ENCODE measurements around the gene NCAM2.

The NCAM2 gene

DNA sequence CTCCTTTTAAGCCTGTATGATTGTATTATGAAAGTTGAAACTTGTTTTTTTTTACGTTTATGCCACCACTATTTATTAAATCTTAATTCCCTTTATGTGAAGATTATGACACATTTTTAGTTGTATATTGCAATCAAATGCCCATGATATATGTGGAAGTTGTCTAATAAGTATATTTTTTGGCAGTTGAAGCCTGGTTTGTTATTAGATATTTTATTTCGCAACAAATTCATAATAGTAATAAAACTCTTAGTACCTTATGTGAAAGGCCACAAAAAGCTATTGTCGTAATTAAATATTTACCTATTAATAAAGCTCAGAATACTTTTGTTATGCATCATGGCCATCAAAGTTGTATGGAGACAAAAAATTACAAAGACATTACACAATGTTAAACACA, 386.8 kb downstream of the NCAM2 start (continued):
- no peak for TF ChIP-seq ZNF660 (tag by site-specific recombination; IDR thresholded peaks at IDR 0.05)
- TF ChIP-seq, protein P1, sequence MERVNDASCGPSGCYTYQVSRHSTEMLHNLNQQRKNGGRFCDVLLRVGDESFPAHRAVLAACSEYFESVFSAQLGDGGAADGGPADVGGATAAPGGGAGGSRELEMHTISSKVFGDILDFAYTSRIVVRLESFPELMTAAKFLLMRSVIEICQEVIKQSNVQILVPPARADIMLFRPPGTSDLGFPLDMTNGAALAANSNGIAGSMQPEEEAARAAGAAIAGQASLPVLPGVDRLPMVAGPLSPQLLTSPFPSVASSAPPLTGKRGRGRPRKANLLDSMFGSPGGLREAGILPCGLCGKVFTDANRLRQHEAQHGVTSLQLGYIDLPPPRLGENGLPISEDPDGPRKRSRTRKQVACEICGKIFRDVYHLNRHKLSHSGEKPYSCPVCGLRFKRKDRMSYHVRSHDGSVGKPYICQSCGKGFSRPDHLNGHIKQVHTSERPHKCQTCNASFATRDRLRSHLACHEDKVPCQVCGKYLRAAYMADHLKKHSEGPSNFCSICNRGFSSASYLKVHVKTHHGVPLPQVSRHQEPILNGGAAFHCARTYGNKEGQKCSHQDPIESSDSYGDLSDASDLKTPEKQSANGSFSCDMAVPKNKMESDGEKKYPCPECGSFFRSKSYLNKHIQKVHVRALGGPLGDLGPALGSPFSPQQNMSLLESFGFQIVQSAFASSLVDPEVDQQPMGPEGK (tag by site-specific recombination; IDR thresholded peaks at IDR 0.05): no peak
- TF ChIP-seq ZNF146 (tag by site-specific recombination; IDR thresholded peaks at IDR 0.05): no peak
- no peak for TF ChIP-seq ZNF473 (tag by site-specific recombination; IDR thresholded peaks at IDR 0.05)
- TF ChIP-seq ZNF311 (tag by site-specific recombination; IDR thresholded peaks at IDR 0.05; ENCODE audit: borderline replicate concordance): no peak

DNA sequence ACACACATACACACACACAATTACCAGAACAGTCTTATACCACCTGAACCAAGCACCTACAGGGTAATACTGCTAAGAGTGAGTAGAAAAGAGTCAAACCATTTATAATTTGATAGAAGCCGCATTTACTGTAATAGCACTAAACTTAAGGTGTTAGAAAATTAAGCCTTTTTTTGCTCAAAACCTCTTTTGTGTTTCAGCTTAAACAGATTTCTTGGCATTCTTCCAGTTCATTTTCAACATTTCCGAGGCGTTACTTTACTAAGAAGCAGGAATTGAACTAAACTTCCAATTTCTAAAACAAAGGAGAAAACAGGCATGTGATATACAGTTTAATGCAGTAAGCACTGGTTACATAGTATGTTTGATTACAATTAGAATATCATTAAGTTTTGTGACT, 387.2 kb downstream of the NCAM2 start:
- H3K4me1 ChIP-seq (ENCODE audit: control insufficient read depth, insufficient read depth, low read length): no peaks in the 10 kb centered on the region
- H3K4me3 ChIP-seq (ENCODE audit: low read depth, low read length): no peak overlapping the region
- ChIA-PET POLR2A (no interaction called here), CTCF (no interaction called here)
- no peak overlapping the region for H3K27ac ChIP-seq (ENCODE audit: extremely low read depth, low read depth, low read length)
- H3K36me3 ChIP-seq (ENCODE audit: control insufficient read depth in 2 of 2, insufficient read depth in 1 of 2, low read length in 2 of 2): no peaks in the 10 kb centered on the region
- H3K9me3 ChIP-seq (ENCODE audit: control insufficient read depth, insufficient read depth, low read depth, low read length): no peaks in the 10 kb centered on the region
- no peak for TF ChIP-seq ZNF416 (tag by site-specific recombination; IDR thresholded peaks at IDR 0.05)
- no peak for TF ChIP-seq ZNF19 (tag by site-specific recombination; IDR thresholded peaks at IDR 0.05; ENCODE audit: low read depth)

DNA sequence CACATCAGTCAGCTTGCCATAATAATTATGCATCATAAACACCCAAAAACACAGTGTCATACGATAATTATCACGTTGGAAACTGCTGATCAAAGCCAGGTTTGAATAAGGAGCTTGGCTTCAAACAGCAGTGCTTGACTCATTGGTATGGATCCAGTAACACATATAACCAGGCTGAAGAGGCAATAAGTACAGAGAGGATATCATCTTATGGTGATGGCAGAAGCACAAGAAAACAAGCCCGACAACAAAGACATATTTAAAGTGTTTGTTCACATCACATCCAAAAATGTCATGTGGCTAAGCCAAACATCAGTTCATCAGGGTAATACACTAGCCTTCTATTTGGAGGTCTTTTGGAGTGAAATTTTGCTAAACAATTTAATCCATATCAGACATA, 389.7 kb downstream of the NCAM2 start:
- ChIA-PET POLR2A (no interaction called here), CTCF (interaction anchor here (0.6 kb wide), 1 partner anchor 334 kb away, joined by 3 read pairs; no protein-coding TSS in a partner anchor)
- Histone ChIP-seq H3K9me3 (ENCODE audit: control insufficient read depth, insufficient read depth, low read depth, low read length) (no peaks in the 10 kb centered on the region), H3K27ac (ENCODE audit: extremely low read depth, low read depth, low read length) (no peak overlapping the region), H3K36me3 (ENCODE audit: control insufficient read depth in 2 of 2, insufficient read depth in 1 of 2, low read length in 2 of 2) (no peaks in the 10 kb centered on the region), H3K4me1 (ENCODE audit: control insufficient read depth, insufficient read depth, low read length) (no peaks in the 10 kb centered on the region), H3K4me3 (ENCODE audit: low read depth, low read length) (no peak overlapping the region)
- TF ChIP-seq, protein P2, sequence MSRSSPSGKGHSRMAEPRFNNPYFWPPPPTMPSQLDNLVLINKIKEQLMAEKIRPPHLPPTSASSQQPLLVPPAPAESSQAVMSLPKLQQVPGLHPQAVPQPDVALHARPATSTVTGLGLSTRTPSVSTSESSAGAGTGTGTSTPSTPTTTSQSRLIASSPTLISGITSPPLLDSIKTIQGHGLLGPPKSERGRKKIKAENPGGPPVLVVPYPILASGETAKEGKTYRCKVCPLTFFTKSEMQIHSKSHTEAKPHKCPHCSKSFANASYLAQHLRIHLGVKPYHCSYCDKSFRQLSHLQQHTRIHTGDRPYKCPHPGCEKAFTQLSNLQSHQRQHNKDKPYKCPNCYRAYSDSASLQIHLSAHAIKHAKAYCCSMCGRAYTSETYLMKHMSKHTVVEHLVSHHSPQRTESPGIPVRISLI (tag by site-specific recombination; IDR thresholded peaks at IDR 0.05): no peak

DNA sequence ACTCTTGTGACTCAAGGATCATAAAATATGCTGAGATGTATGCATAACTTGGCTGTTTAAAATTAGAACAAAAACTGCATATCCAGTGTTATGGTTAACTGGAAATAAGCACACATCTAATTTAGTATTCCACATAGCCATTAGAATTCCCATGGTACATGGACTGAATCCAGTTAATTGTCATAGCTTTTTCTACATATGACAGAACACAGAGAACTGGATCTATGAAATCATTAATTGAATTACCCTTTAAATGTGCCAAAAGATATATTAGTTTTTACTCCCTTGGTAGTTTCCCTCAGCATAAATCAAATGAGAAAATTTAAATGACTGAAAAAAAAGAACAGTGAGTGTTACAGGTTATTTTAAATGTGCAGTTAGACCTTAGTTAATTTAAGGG, 395.9 kb downstream of the NCAM2 start:
- Histone ChIP-seq H3K27ac (ENCODE audit: extremely low read depth, low read depth, low read length) (no peak overlapping the region), H3K4me1 (ENCODE audit: control insufficient read depth, insufficient read depth, low read length) (no peaks in the 10 kb centered on the region), H3K36me3 (ENCODE audit: control insufficient read depth in 2 of 2, insufficient read depth in 1 of 2, low read length in 2 of 2) (no peaks in the 10 kb centered on the region), H3K4me3 (ENCODE audit: low read depth, low read length) (no peak overlapping the region), H3K9me3 (ENCODE audit: control insufficient read depth, insufficient read depth, low read depth, low read length) (no peaks in the 10 kb centered on the region)
- no peak for TF ChIP-seq ZNF391 (tag by site-specific recombination; IDR thresholded peaks at IDR 0.05; ENCODE audit: borderline replicate concordance, low read depth)
- TF ChIP-seq, protein P3, sequence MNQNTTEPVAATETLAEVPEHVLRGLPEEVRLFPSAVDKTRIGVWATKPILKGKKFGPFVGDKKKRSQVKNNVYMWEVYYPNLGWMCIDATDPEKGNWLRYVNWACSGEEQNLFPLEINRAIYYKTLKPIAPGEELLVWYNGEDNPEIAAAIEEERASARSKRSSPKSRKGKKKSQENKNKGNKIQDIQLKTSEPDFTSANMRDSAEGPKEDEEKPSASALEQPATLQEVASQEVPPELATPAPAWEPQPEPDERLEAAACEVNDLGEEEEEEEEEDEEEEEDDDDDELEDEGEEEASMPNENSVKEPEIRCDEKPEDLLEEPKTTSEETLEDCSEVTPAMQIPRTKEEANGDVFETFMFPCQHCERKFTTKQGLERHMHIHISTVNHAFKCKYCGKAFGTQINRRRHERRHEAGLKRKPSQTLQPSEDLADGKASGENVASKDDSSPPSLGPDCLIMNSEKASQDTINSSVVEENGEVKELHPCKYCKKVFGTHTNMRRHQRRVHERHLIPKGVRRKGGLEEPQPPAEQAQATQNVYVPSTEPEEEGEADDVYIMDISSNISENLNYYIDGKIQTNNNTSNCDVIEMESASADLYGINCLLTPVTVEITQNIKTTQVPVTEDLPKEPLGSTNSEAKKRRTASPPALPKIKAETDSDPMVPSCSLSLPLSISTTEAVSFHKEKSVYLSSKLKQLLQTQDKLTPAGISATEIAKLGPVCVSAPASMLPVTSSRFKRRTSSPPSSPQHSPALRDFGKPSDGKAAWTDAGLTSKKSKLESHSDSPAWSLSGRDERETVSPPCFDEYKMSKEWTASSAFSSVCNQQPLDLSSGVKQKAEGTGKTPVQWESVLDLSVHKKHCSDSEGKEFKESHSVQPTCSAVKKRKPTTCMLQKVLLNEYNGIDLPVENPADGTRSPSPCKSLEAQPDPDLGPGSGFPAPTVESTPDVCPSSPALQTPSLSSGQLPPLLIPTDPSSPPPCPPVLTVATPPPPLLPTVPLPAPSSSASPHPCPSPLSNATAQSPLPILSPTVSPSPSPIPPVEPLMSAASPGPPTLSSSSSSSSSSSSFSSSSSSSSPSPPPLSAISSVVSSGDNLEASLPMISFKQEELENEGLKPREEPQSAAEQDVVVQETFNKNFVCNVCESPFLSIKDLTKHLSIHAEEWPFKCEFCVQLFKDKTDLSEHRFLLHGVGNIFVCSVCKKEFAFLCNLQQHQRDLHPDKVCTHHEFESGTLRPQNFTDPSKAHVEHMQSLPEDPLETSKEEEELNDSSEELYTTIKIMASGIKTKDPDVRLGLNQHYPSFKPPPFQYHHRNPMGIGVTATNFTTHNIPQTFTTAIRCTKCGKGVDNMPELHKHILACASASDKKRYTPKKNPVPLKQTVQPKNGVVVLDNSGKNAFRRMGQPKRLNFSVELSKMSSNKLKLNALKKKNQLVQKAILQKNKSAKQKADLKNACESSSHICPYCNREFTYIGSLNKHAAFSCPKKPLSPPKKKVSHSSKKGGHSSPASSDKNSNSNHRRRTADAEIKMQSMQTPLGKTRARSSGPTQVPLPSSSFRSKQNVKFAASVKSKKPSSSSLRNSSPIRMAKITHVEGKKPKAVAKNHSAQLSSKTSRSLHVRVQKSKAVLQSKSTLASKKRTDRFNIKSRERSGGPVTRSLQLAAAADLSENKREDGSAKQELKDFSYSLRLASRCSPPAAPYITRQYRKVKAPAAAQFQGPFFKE (tag by site-specific recombination; IDR thresholded peaks at IDR 0.05; ENCODE audit: borderline replicate concordance): no peak
- no peak for TF ChIP-seq ZSCAN16 (tag by site-specific recombination; IDR thresholded peaks at IDR 0.05)
- TF ChIP-seq ZNF174 (tag by site-specific recombination; IDR thresholded peaks at IDR 0.05): no peak
- no peak for TF ChIP-seq ZNF600 (tag by site-specific recombination; IDR thresholded peaks at IDR 0.05)
- CTCF ChIA-PET: interaction anchor here (0.5 to 0.7 kb wide), 2 partner anchors 23 to 1160 kb away, joined by 3 read pairs; no protein-coding TSS in a partner anchor
- POLR2A ChIA-PET: no interaction called here
